Activated T-cell treated with anti-CD3 and anti-CD28 coated beads, Interleukin-2, amount 50 U/mL, for 24 hours (primary cell): Measurements from ENCODE around the gene ESX1.
"Not testable (repeated sequence)": the region's sequence is repeated elsewhere in the genome, so short reads cannot be mapped to it uniquely, and the experiment has no call there.

Experiments used
- DNase-seq: peaks from one replicate; pipeline ENCODE4 v3.0.0-alpha.2; 2020
- H3K27ac Mint-ChIP-seq: 2 replicates; pipeline ENCODE4 v1.8.0; 2020; ENCODE audit warnings: mild to moderate bottlenecking, mixed read lengths
- H3K27me3 Mint-ChIP-seq: 2 replicates; pipeline ENCODE4 v1.8.0; 2020; ENCODE audit warnings: mixed read lengths
- H3K36me3 Mint-ChIP-seq: 2 replicates; pipeline ENCODE4 v1.8.0; 2020; ENCODE audit warnings: low read depth, mixed read lengths
- H3K4me1 Mint-ChIP-seq: 2 replicates; pipeline ENCODE4 v1.8.0; 2020; ENCODE audit warnings: low read depth, mixed read lengths
- H3K4me3 Mint-ChIP-seq: 2 replicates; pipeline ENCODE4 v1.8.0; 2020; ENCODE audit warnings: mild to moderate bottlenecking, moderate library complexity, mixed read lengths
- H3K9me3 Mint-ChIP-seq: 2 replicates; pipeline ENCODE4 v1.8.0; 2020; ENCODE audit warnings: mixed read lengths

ESX1 gene

GRCh38 chrX:104230060-104230459 is 24.7 kb downstream of the ESX1 start:
- DNase-seq, H3K4me1 Mint-ChIP-seq, H3K27ac Mint-ChIP-seq, H3K9me3 Mint-ChIP-seq, H3K36me3 Mint-ChIP-seq, H3K4me3 Mint-ChIP-seq: not testable (repeated sequence)
- peaks cover 27% of the 10 kb centered on the region for H3K27me3 Mint-ChIP-seq

DNA sequence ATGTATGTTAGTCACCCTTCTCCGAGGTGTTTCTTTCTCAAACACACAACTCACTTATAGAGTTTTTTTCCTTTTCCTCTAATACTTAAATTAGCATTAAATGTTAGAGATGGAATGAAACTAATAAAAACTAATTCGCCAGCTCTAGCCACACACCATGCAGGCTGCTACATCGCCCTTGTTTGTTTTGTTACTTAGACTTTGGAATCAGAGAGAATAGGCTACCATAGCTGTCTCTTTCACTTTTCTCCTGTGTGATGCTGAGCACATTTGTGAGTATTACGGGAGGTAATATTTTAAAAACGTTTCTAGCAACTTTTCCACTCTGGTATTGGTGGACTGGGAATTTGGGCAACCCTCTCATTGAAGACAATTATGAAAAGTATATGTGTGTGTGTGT is 43.5 kb downstream of the ESX1 start:
- H3K36me3 Mint-ChIP-seq, result no peaks in the 10 kb centered on the region
- no peak for DNase-seq
- no peaks in the 10 kb centered on the region for H3K9me3 Mint-ChIP-seq
- H3K27me3 Mint-ChIP-seq, result peaks cover 38% of the 10 kb centered on the region
- H3K4me1 Mint-ChIP-seq, result no peaks in the 10 kb centered on the region
- no peak overlapping the region for H3K4me3 Mint-ChIP-seq
- no peak overlapping the region for H3K27ac Mint-ChIP-seq

GRCh38 chrX:104205548-104205947 is 49.2 kb downstream of the ESX1 start:
- Mint-ChIP-seq H3K27me3 (peaks cover 22% of the 10 kb centered on the region), H3K27ac (no peak overlapping the region), H3K4me3 (no peak overlapping the region), H3K36me3 (peaks cover 2% of the 10 kb centered on the region), H3K4me1 (no peaks in the 10 kb centered on the region), H3K9me3 (no peaks in the 10 kb centered on the region)
- no peak for DNase-seq
